Right ventricle myocardium superior (tissue), 1 donor: Measurements from ENCODE around the gene CUL2. TPM values are rescaled to one million over a fixed set of nuclear protein-coding genes. Genes with fewer than 3 reads are reported as not detected.

Experiments used
- ATAC-seq: fragments of 200-7000 bp; cut with Tn5 transposase; one replicate; pipeline ENCODE4 v1.9.1; 2020; ENCODE audit warnings: mild to moderate bottlenecking; ENCODE audit not compliant: poor library complexity
- DNase-seq: peaks from one replicate; pipeline ENCODE4 v3.0.0-alpha.2; 2020
- intact Hi-C: fragments of 100-400 bp; cut with DNase I; formaldehyde crosslinking; loops from one replicate; pipeline ENCODE4 v1.11.2; 2022
- total RNA-seq: library from RNA; stranded (reverse); fragmentation: NEBNext Ultra II Directional; extraction: Animal tissue kit (Norgen Biotek cat#: 25700); gene quantifications from one replicate; pipeline ENCODE4 v1.2.1, GENCODE V29; 2021
- donor health status: DM: no; HTN: yes; CAD: no; lungs with severe emphysema.

Gene CUL2
- total RNA-seq, 1 donor from 2014 or later = 35.7 TPM

GRCh38 chr10:35040760-35041501, 49.2 kb downstream of the CUL2 start:
- no peak for DNase-seq
- intact Hi-C loops = no loop called here
- no peak for ATAC-seq

GRCh38 chr10:35037104-35037503, 53.0 kb downstream of the CUL2 start:
- ATAC-seq (no peak), DNase-seq (no peak)
- intact Hi-C loops = no loop called here

GRCh38 chr10:35035606-35036005, 54.5 kb downstream of the CUL2 start:
- intact Hi-C loops = no loop called here
- peak; percentile 63 for ATAC-seq
- no peak for DNase-seq

DNA sequence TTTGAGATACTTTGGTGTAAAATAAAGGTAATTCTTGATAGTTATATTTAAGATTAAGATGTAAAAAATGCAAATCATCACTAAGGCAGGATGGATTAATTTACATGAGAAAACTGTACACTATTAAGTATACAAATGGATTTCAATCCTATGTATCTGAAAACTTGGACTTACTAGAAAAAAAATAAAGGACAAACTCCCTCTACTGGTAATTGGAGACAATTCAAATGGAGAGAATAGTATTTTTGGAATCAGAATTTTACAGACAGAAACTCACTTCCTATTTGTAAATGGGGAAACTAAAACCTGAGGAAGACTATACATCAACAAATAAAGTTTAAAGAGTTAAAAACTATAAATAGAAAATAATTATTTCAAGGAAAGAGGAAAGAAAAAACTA, 62.6 kb downstream of the CUL2 start:
- DNase-seq (no peak), ATAC-seq (no peak)
- intact Hi-C loops = no loop called here

GRCh38 chr10:35025916-35026315, 64.2 kb downstream of the CUL2 start:
- intact Hi-C loops = no loop called here
- no peak for ATAC-seq

DNA sequence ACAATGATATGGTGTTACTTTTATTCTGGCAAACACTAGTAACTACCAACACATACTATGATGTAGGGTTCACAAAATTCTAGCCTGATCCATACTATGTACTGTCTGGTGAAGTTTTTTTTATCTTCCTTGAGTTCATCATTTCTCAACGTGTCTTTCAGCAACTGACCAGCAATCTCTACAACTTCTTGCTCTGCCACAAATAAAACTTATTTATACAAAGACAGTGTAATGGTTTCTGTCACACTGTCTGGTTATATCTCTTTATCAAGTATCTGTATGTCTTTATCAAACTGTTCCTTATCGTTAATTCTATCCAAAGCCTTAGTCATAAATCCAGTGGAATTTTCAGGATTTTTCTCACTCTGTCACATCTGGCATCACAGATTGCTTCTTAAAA, 69.7 kb downstream of the CUL2 start:
- intact Hi-C loops = no loop called here

More at GRCh38 chr10:35025916-35026315, 64.2 kb downstream of the CUL2 start:
- no peak for DNase-seq

GRCh38 chr10:35019041-35020024, 70.8 kb downstream of the CUL2 start:
- no peak for ATAC-seq
- intact Hi-C loops = no loop called here

More for the DNA sequence above, 69.7 kb downstream of the CUL2 start:
- ATAC-seq = no peak
- no peak for DNase-seq

GRCh38 chr10:35017608-35018007, 72.5 kb downstream of the CUL2 start:
- DNase-seq = no peak
- no peak for ATAC-seq
- intact Hi-C loops = no loop called here

More at GRCh38 chr10:35019041-35020024, 70.8 kb downstream of the CUL2 start:
- no peak for DNase-seq

DNA sequence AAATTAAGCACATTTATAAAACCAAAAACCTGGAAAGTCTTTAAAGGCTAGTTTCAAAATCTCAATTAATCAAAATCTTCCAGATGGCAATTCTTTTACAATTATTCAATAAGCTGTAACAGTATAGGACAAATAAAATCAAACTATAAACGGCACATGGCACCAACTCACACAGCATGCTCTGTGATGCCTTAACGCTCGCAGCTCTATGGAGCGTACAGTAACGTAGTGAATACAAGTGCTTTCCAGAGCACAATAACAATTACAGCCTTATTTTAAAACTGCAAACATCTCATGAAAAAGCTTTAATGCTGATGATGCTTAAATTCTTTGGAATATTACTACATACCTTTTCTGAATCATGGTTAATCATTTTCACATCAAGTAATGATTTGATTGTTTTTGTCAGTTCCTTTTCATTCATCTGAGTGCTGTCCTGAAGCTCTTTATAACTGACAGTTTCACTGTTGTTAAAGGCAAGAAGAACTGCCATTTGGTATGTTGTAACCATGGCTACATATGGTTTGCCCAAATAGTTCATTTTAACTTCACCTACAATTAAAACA, 74.2 kb downstream of the CUL2 start:
- DNase-seq (no peak), ATAC-seq (no peak)
- intact Hi-C loops = no loop called here

GRCh38 chr10:35012781-35013180, 77.4 kb downstream of the CUL2 start:
- intact Hi-C loops = no loop called here
- ATAC-seq = no peak

DNA sequence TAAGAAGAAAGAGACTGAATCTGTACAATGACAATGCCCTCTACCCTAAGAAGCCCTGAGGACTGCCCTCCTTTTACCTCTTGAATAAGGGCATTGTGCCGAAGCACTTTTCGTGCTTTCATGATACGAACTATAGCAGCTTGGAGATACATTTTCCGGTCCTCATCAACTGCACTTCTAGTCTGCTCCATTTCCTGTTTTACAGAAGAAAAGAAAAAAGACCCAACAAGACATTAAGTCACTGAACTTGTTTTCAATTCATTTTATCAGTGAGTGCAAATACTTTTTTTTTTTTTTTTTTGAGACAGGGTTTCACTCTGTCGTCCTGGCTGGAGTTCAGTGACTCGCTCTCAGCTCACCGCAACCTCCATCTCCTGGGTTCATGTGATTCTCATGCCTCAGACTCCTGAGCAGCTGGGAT, 78.4 kb downstream of the CUL2 start:
- intact Hi-C loops = no loop called here
- DNase-seq (no peak), ATAC-seq (no peak)

More at GRCh38 chr10:35012781-35013180, 77.4 kb downstream of the CUL2 start:
- no peak for DNase-seq

DNA sequence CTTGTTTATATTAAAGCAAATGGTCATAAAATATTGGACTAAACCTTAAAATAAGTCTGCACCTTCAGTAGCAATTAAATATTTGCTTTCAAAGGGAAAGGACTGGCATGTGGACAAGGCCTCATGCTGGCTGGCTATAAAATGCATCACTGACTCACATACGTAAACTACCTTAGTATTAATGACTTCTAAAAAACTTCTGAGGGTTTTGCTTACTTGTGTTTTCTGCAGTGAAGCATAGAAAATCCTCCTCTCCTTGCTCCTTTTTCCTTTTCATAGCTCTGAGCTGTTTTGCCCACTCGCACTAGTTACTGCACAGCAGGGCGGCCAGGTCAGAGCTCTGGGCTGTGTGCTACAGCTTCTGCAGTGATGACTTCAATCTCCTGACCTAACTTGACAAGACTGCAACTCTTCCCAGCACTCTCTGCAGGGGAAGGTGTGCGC, 82.3 kb downstream of the CUL2 start:
- intact Hi-C loops = no loop called here

GRCh38 chr10:35006836-35007235, 83.3 kb downstream of the CUL2 start:
- ATAC-seq = no peak
- no peak for DNase-seq
- intact Hi-C loops = no loop called here

More for the DNA sequence above, 82.3 kb downstream of the CUL2 start:
- DNase-seq (no peak), ATAC-seq (no peak)

GRCh38 chr10:35005868-35006267, 84.3 kb downstream of the CUL2 start:
- ATAC-seq (no peak), DNase-seq (no peak)
- intact Hi-C loops = no loop called here

GRCh38 chr10:35004651-35005050, 85.5 kb downstream of the CUL2 start:
- DNase-seq = no peak
- intact Hi-C loops = no loop called here
- ATAC-seq = no peak

- ATAC-seq (no peak), DNase-seq (no peak)
- intact Hi-C loops = no loop called here
Observed at GRCh38 chr10:35003906-35004305, 86.2 kb downstream of the CUL2 start.

GRCh38 chr10:35000936-35001335, 89.2 kb downstream of the CUL2 start:
- intact Hi-C loops = no loop called here
- DNase-seq = no peak
- no peak for ATAC-seq

DNA sequence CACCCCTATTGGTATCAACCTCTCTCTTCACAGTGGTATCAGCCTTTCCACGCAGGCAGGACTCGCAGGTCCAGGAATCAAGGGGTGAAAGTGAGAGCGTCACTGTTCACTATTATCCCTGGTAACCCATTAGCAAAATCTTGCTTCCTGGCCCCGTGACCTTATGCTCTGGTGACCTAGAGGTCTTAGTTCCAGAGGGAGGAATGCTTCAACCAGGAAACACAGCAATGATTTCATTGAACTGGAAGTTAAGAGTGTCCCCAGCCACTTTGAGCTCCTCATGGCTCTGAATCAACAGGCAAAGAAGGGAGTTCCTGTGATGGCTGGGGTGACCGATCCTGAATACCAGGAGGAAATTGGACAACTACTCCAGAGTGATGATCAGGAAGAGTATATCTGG, 90.6 kb downstream of the CUL2 start:
- no peak for DNase-seq
- no peak for ATAC-seq
- intact Hi-C loops = no loop called here

- no peak for ATAC-seq
- intact Hi-C loops = no loop called here
- no peak for DNase-seq
Observed at GRCh38 chr10:34998940-34999339, 91.2 kb downstream of the CUL2 start.
